ENCODE data around the gene SMYD1.

Gene SMYD1

DNA sequence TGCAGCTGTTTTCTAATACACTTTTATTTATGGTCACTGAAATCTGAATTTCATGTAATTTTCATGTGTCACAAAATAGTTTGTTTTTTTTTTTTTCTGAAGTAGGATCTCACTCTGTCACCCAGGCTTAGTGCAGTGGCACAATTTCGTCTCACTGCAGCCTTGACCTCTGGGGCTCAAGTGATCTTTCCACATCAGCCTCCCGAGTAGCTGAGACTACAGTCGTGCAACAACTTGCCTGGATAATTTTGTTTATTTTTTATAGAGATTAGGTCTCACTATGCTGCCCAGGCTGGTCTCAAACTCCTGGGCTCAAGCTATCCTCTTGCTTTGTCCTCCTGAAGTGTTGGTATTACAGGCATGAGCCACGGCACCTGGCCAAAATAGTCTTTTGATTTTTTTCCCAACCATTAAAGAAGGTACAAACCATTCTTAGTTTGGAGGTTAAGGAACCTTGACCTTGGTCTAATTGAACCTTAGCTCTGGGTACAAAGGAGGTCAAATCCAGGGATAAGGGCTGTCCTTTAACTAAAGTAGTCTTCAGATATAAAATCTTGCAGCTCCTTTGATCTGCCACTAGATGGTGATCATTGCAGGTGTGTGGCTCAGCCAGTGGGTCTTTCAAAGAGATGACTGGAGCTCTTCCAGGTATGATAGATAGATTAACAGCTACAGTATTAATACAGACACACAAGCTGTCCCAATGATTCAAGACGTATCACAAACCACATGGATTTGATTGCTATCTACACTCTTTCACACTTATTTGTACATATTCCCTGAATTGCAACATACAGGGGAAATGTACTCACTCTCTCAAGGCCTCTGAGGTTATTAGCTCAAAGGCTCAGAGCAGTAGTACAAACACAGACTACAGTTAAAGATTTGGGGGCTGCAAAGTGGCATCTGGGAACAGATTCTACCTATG lies 7.4 kb upstream of the SMYD1 start:
- ChIA-PET CTCF (interaction anchor here (0.6 to 1.9 kb wide), 16 partner anchors 10 to 386 kb away, joined by 3 to 22 read pairs (median 4); no protein-coding TSS in a partner anchor), POLR2A (interaction anchor here (0.6 to 1.2 kb wide), 2 partner anchors 14 to 99 kb away, joined by 3 to 4 read pairs; no protein-coding TSS in a partner anchor)
- TF ChIP-seq, protein P1, sequence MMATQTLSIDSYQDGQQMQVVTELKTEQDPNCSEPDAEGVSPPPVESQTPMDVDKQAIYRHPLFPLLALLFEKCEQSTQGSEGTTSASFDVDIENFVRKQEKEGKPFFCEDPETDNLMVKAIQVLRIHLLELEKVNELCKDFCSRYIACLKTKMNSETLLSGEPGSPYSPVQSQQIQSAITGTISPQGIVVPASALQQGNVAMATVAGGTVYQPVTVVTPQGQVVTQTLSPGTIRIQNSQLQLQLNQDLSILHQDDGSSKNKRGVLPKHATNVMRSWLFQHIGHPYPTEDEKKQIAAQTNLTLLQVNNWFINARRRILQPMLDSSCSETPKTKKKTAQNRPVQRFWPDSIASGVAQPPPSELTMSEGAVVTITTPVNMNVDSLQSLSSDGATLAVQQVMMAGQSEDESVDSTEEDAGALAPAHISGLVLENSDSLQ (IDR thresholded peaks at IDR 0.05), result no peak
- TF ChIP-seq FOXK2 (IDR thresholded peaks at IDR 0.05) (no peak), SUZ12 (IDR thresholded peaks at IDR 0.05) (no peak), BHLHE40 (IDR thresholded peaks at IDR 0.05; ENCODE audit: borderline replicate concordance) (no peak), HDGF (IDR thresholded peaks at IDR 0.05; ENCODE audit: borderline replicate concordance) (no peak), TARDBP (IDR thresholded peaks at IDR 0.05) (no peak), SP1 (IDR thresholded peaks at IDR 0.05) (no peak), FOXM1 (IDR thresholded peaks at IDR 0.05; ENCODE audit: borderline replicate concordance) (no peak), ELF4 (IDR thresholded peaks at IDR 0.05) (no peak)
- DNase-seq (ENCODE audit: extremely low spot score), result peak; percentile 53

DNA sequence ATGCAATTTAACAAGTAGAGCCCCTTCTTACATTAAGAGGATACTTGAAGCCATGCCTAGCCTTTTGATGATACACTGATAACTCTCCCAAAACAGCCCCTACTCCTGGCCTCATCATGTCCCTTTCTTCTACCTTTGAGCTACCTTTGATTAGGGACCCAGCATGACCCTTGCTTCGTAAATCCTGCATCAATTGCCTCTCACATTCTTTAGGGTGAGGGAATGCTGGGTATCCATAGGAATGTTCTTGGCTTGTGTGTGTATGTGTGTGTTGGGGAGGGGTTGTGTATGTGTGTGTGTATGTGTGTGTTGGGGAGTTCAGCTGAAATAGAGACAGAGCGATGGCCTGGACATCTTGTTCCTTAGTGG lies 6.7 kb upstream of the SMYD1 start:
- POLR2A ChIA-PET, result interaction anchor here (1.2 kb wide), 1 partner anchor 99 kb away, joined by 4 read pairs; no protein-coding TSS in a partner anchor
- no peak for DNase-seq (ENCODE audit: extremely low spot score)
- TF ChIP-seq FOXK2 (IDR thresholded peaks at IDR 0.05) (no peak), ZNF384 (IDR thresholded peaks at IDR 0.05) (no peak), CTBP1 (IDR thresholded peaks at IDR 0.05; ENCODE audit: borderline replicate concordance) (no peak), L3MBTL2 (conservative IDR thresholded peaks at IDR 0.05) (no peak), LEF1 (IDR thresholded peaks at IDR 0.05; ENCODE audit: borderline replicate concordance) (no peak), ELF4 (IDR thresholded peaks at IDR 0.05) (no peak), HDGF (IDR thresholded peaks at IDR 0.05; ENCODE audit: borderline replicate concordance) (no peak)
- CTCF ChIA-PET, result interaction anchor here (0.6 to 1.9 kb wide), 14 partner anchors 11 to 713 kb away, joined by 3 to 22 read pairs (median 4); no protein-coding TSS in a partner anchor

DNA sequence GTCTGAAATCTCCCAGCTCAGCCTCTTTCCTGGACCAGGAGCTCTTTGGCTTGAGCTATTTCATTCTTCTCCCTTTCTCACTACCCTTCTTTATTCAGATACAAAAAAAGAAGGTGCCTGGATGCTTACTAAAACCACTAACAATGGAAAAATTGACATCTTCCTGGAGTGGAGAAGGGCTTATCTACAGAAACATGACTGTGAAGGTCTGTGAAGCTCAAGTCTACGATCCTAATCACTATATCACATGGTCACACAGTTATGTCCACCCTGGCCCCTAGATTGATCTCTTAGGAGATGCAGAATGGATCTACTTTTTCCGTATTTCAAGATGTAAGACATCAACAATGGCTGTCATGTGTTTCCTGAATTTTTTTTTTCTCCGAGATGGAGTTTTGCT lies 6.3 kb upstream of the SMYD1 start:
- no peak for DNase-seq (ENCODE audit: extremely low spot score)
- ChIA-PET CTCF (interaction anchor here (0.6 to 1.9 kb wide), 8 partner anchors 11 to 714 kb away, joined by 3 to 22 read pairs (median 5); no protein-coding TSS in a partner anchor), POLR2A (no interaction called here)
- TF ChIP-seq ELF4 (IDR thresholded peaks at IDR 0.05), result no peak
- TF ChIP-seq FOXM1 (IDR thresholded peaks at IDR 0.05; ENCODE audit: borderline replicate concordance), result no peak
- no peak for TF ChIP-seq SP1 (IDR thresholded peaks at IDR 0.05)
- TF ChIP-seq FOXA1 (IDR thresholded peaks at IDR 0.05), result no peak
- no peak for TF ChIP-seq NFRKB (IDR thresholded peaks at IDR 0.05)
- no peak for TF ChIP-seq SUZ12 (IDR thresholded peaks at IDR 0.05)
- no peak for TF ChIP-seq ZNF384 (IDR thresholded peaks at IDR 0.05)
- TF ChIP-seq CTBP1 (IDR thresholded peaks at IDR 0.05; ENCODE audit: borderline replicate concordance), result no peak
- no peak for TF ChIP-seq ARNT (IDR thresholded peaks at IDR 0.05)
- no peak for TF ChIP-seq FOXK2 (IDR thresholded peaks at IDR 0.05)
- no peak for TF ChIP-seq TARDBP (IDR thresholded peaks at IDR 0.05)
- no peak for TF ChIP-seq BHLHE40 (IDR thresholded peaks at IDR 0.05; ENCODE audit: borderline replicate concordance)
- no peak for TF ChIP-seq HDGF (IDR thresholded peaks at IDR 0.05; ENCODE audit: borderline replicate concordance)
- TF ChIP-seq L3MBTL2 (conservative IDR thresholded peaks at IDR 0.05), result no peak

DNA sequence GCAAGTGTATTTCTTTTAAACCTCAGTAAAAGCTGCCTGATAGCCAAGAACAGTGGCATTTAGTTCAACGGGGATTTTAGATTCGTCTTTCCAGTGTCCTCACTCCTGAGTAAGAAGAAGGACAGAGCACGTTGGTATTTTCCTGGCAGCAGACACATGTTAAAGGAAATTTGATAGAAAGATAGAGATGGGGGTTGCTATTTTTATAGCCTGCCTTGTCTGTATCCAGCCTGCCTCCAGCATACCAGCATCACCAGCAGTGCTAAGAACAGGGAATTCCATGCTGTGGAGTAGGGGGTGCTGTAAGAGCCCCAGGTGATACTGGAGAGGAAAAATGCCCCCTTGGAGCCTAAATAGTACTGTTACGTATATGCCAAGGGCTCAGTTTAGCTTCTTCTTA lies 1.1 kb upstream of the SMYD1 start:
- POLR2A ChIA-PET, result no interaction called here
- TF ChIP-seq BHLHE40 (IDR thresholded peaks at IDR 0.05; ENCODE audit: borderline replicate concordance) (no peak), TARDBP (IDR thresholded peaks at IDR 0.05) (no peak)
- TF ChIP-seq, protein P1 (IDR thresholded peaks at IDR 0.05), result no peak
- no peak for DNase-seq (ENCODE audit: extremely low spot score)
- CTCF ChIA-PET, result no interaction called here

DNA sequence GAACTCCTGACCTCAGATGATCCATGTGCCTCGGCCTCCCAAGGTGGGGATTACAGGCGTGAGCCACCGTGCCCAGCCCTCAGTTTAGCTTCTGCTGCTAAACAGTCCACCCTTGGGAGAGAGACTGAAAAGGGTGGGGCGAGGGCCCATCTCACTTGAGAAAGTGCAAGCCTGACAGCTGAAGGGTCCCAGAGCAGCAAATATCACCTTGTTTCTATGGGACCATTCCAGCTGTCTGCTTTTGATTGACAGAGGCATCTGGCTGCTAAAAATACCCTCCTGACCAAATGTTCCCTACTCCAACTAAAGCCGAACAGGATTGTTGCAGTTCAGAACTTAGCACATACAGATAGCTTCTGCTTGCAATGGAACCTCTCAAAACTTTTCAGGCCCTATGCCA lies 436 bp upstream of the SMYD1 start:
- DNase-seq (ENCODE audit: extremely low spot score), result no peak
- no peak for TF ChIP-seq ELF4 (IDR thresholded peaks at IDR 0.05)
- TF ChIP-seq CTBP1 (IDR thresholded peaks at IDR 0.05; ENCODE audit: borderline replicate concordance), result no peak
- TF ChIP-seq, protein P1 (IDR thresholded peaks at IDR 0.05), result 0 out of 2 replicates have a peak, but pooled peaks have one; percentile 5
- TF ChIP-seq L3MBTL2 (conservative IDR thresholded peaks at IDR 0.05), result no peak
- no peak for TF ChIP-seq ARNT (IDR thresholded peaks at IDR 0.05)
- no peak for TF ChIP-seq TARDBP (IDR thresholded peaks at IDR 0.05)
- TF ChIP-seq ZNF384 (IDR thresholded peaks at IDR 0.05), result no peak
- TF ChIP-seq FOXM1 (IDR thresholded peaks at IDR 0.05; ENCODE audit: borderline replicate concordance), result no peak
- CTCF ChIA-PET, result no interaction called here
- POLR2A ChIA-PET, result no interaction called here

DNA sequence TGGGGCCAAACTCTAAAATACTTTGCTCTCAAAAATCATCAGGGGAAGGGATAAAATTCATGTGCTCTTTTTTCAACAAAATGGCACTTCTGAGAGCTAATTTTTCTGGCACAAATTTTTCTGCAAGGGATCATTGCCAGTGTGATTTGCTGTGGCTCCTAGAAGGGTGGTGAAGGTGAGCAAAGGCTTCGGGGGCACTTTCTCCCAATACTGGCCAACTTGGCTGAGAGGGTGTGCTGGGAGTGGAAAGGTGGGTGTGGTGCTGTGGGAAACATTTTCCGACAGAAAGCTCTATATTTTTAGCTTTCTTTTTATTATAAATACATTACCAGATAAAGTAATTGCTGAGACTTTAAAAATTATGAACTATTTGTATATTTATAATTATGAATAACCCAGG lies 419 bp downstream of the SMYD1 start:
- TF ChIP-seq FOXA1 (IDR thresholded peaks at IDR 0.05), result no peak
- no peak for TF ChIP-seq NFRKB (IDR thresholded peaks at IDR 0.05)
- TF ChIP-seq CTBP1 (IDR thresholded peaks at IDR 0.05; ENCODE audit: borderline replicate concordance), result no peak
- no peak for TF ChIP-seq L3MBTL2 (conservative IDR thresholded peaks at IDR 0.05)
- TF ChIP-seq, protein P1 (IDR thresholded peaks at IDR 0.05), result no peak
- no peak for TF ChIP-seq FOXM1 (IDR thresholded peaks at IDR 0.05; ENCODE audit: borderline replicate concordance)
- no peak for TF ChIP-seq ELF4 (IDR thresholded peaks at IDR 0.05)
- TF ChIP-seq BHLHE40 (IDR thresholded peaks at IDR 0.05; ENCODE audit: borderline replicate concordance), result no peak
- TF ChIP-seq FOXK2 (IDR thresholded peaks at IDR 0.05), result no peak
- ChIA-PET CTCF (no interaction called here), POLR2A (no interaction called here)
- DNase-seq (ENCODE audit: extremely low spot score), result no peak
